Activated T-cell treated with anti-CD3 and anti-CD28 coated beads, Interleukin-2, amount 50 U/mL, for 4 hours (primary cell): Measurements from ENCODE around the gene SYT1. TPM values are rescaled to one million over a fixed set of nuclear protein-coding genes. Genes with fewer than 3 reads are reported as not detected.

Experiments used
- ATAC-seq, 2 donors: fragments of 200-7000 bp; cut with Tn5 transposase; one replicate each; pipeline ENCODE4 v1.10.0; 2021
- DNase-seq: peaks from one replicate; pipeline ENCODE4 v3.0.0-alpha.2; 2020
- H3K27me3 Mint-ChIP-seq: one replicate; pipeline ENCODE4 v1.8.0; 2021; ENCODE audit warnings: low read depth, mixed read lengths
- H3K36me3 Mint-ChIP-seq: one replicate; pipeline ENCODE4 v1.8.0; 2022; ENCODE audit warnings: mixed read lengths; ENCODE audit not compliant: insufficient read depth
- H3K4me1 Mint-ChIP-seq: one replicate; pipeline ENCODE4 v1.8.0; 2021; ENCODE audit warnings: low read depth, mixed read lengths
- H3K4me3 Mint-ChIP-seq: one replicate; pipeline ENCODE4 v1.8.0; 2021; ENCODE audit warnings: mild to moderate bottlenecking, moderate library complexity, mixed read lengths
- H3K9me3 Mint-ChIP-seq: one replicate; pipeline ENCODE4 v1.8.0; 2021; ENCODE audit warnings: mixed read lengths
- total RNA-seq, 3 donors: library from RNA; stranded (reverse); gene quantifications; one replicate each; pipeline ENCODE4 v1.2.1, GENCODE V29; 2021

The SYT1 gene
- total RNA-seq, 3 donors from 2014 or later: 0.16 TPM; not detected in 2

- Mint-ChIP-seq H3K9me3 (peaks cover 8% of the 10 kb centered on the region), H3K4me1 (no peaks in the 10 kb centered on the region), H3K4me3 (no peak overlapping the region), H3K36me3 (no peaks in the 10 kb centered on the region), H3K27me3 (no peaks in the 10 kb centered on the region)
- DNase-seq (no peak), ATAC-seq (no peak)
Measured at GRCh38 chr12:79236920-79237319, 372.3 kb downstream of the SYT1 start.

GRCh38 chr12:79238246-79238645, 373.7 kb downstream of the SYT1 start:
- H3K36me3 Mint-ChIP-seq: no peaks in the 10 kb centered on the region
- DNase-seq: no peak
- H3K27me3 Mint-ChIP-seq: no peaks in the 10 kb centered on the region
- H3K4me3 Mint-ChIP-seq: no peak overlapping the region
- ATAC-seq: no peak
- H3K4me1 Mint-ChIP-seq: no peaks in the 10 kb centered on the region
- H3K9me3 Mint-ChIP-seq: peaks cover 4% of the 10 kb centered on the region

- DNase-seq (no peak), ATAC-seq (no peak)
- Mint-ChIP-seq H3K9me3 (peaks cover 12% of the 10 kb centered on the region), H3K36me3 (no peaks in the 10 kb centered on the region), H3K4me1 (no peaks in the 10 kb centered on the region), H3K27me3 (no peaks in the 10 kb centered on the region), H3K4me3 (no peak overlapping the region)
Measured at GRCh38 chr12:79247494-79247893, 382.9 kb downstream of the SYT1 start.

GRCh38 chr12:79250186-79250585, 385.6 kb downstream of the SYT1 start:
- Mint-ChIP-seq H3K27me3 (no peaks in the 10 kb centered on the region), H3K36me3 (no peaks in the 10 kb centered on the region), H3K4me1 (no peaks in the 10 kb centered on the region), H3K4me3 (no peak overlapping the region), H3K9me3 (peaks cover 15% of the 10 kb centered on the region)
- DNase-seq (no peak), ATAC-seq (no peak)

- H3K4me1 Mint-ChIP-seq: no peaks in the 10 kb centered on the region
- no peaks in the 10 kb centered on the region for H3K27me3 Mint-ChIP-seq
Measured at GRCh38 chr12:79250960-79251755, 386.6 kb downstream of the SYT1 start.

GRCh38 chr12:79252358-79253075, 387.9 kb downstream of the SYT1 start:
- H3K36me3 Mint-ChIP-seq: no peaks in the 10 kb centered on the region
- H3K27me3 Mint-ChIP-seq: no peaks in the 10 kb centered on the region
- ATAC-seq (no peak), DNase-seq (no peak)
- H3K4me3 Mint-ChIP-seq: no peak overlapping the region
- no peaks in the 10 kb centered on the region for H3K4me1 Mint-ChIP-seq
- peaks cover 14% of the 10 kb centered on the region for H3K9me3 Mint-ChIP-seq

More at GRCh38 chr12:79250960-79251755, 386.6 kb downstream of the SYT1 start:
- no peak overlapping the region for H3K4me3 Mint-ChIP-seq
- H3K36me3 Mint-ChIP-seq: no peaks in the 10 kb centered on the region
- peaks cover 15% of the 10 kb centered on the region for H3K9me3 Mint-ChIP-seq
- ATAC-seq: no peak
- DNase-seq: no peak

- no peak overlapping the region for H3K4me3 Mint-ChIP-seq
- no peak for ATAC-seq
Measured at GRCh38 chr12:79255288-79255687, 390.7 kb downstream of the SYT1 start.

GRCh38 chr12:79260923-79261322, 396.3 kb downstream of the SYT1 start:
- H3K36me3 Mint-ChIP-seq: no peaks in the 10 kb centered on the region
- no peaks in the 10 kb centered on the region for H3K4me1 Mint-ChIP-seq
- no peaks in the 10 kb centered on the region for H3K27me3 Mint-ChIP-seq
- DNase-seq (no peak), ATAC-seq (no peak)
- no peak overlapping the region for H3K4me3 Mint-ChIP-seq
- no peaks in the 10 kb centered on the region for H3K9me3 Mint-ChIP-seq

More at GRCh38 chr12:79255288-79255687, 390.7 kb downstream of the SYT1 start:
- Mint-ChIP-seq H3K27me3 (no peaks in the 10 kb centered on the region), H3K4me1 (no peaks in the 10 kb centered on the region), H3K9me3 (peaks cover 3% of the 10 kb centered on the region), H3K36me3 (no peaks in the 10 kb centered on the region)
- DNase-seq: no peak

GRCh38 chr12:79262938-79263337, 398.4 kb downstream of the SYT1 start:
- no peaks in the 10 kb centered on the region for H3K36me3 Mint-ChIP-seq
- no peaks in the 10 kb centered on the region for H3K9me3 Mint-ChIP-seq
- no peak for ATAC-seq
- DNase-seq: no peak
- no peaks in the 10 kb centered on the region for H3K27me3 Mint-ChIP-seq
- no peak overlapping the region for H3K4me3 Mint-ChIP-seq
- no peaks in the 10 kb centered on the region for H3K4me1 Mint-ChIP-seq

GRCh38 chr12:79266343-79267144, 402.0 kb downstream of the SYT1 start:
- ATAC-seq (no peak), DNase-seq (no peak)
- no peaks in the 10 kb centered on the region for H3K36me3 Mint-ChIP-seq
- H3K4me3 Mint-ChIP-seq: no peak overlapping the region
- no peaks in the 10 kb centered on the region for H3K4me1 Mint-ChIP-seq
- H3K27me3 Mint-ChIP-seq: no peaks in the 10 kb centered on the region
- peaks cover 3% of the 10 kb centered on the region for H3K9me3 Mint-ChIP-seq

GRCh38 chr12:79267580-79267979, 403.0 kb downstream of the SYT1 start:
- no peaks in the 10 kb centered on the region for H3K4me1 Mint-ChIP-seq
- ATAC-seq (no peak), DNase-seq (no peak)
- H3K36me3 Mint-ChIP-seq: no peaks in the 10 kb centered on the region
- H3K4me3 Mint-ChIP-seq: no peak overlapping the region
- peaks cover 6% of the 10 kb centered on the region for H3K9me3 Mint-ChIP-seq
- H3K27me3 Mint-ChIP-seq: no peaks in the 10 kb centered on the region

- H3K9me3 Mint-ChIP-seq: peaks cover 16% of the 10 kb centered on the region
- H3K4me1 Mint-ChIP-seq: no peaks in the 10 kb centered on the region
- H3K36me3 Mint-ChIP-seq: no peaks in the 10 kb centered on the region
- no peak overlapping the region for H3K4me3 Mint-ChIP-seq
- ATAC-seq (no peak), DNase-seq (no peak)
- no peaks in the 10 kb centered on the region for H3K27me3 Mint-ChIP-seq
Measured at GRCh38 chr12:79274501-79275064, 410.0 kb downstream of the SYT1 start.

GRCh38 chr12:79275631-79276030, 411.1 kb downstream of the SYT1 start:
- H3K27me3 Mint-ChIP-seq: no peaks in the 10 kb centered on the region

GRCh38 chr12:79283364-79283763, 418.8 kb downstream of the SYT1 start:
- no peak for ATAC-seq
- no peaks in the 10 kb centered on the region for H3K4me1 Mint-ChIP-seq
- no peaks in the 10 kb centered on the region for H3K27me3 Mint-ChIP-seq
- H3K4me3 Mint-ChIP-seq: no peak overlapping the region
- no peak for DNase-seq
- H3K36me3 Mint-ChIP-seq: no peaks in the 10 kb centered on the region
- H3K9me3 Mint-ChIP-seq: peaks cover 2% of the 10 kb centered on the region

More at GRCh38 chr12:79275631-79276030, 411.1 kb downstream of the SYT1 start:
- ATAC-seq (no peak), DNase-seq (no peak)
- H3K36me3 Mint-ChIP-seq: no peaks in the 10 kb centered on the region
- H3K9me3 Mint-ChIP-seq: peaks cover 16% of the 10 kb centered on the region
- no peak overlapping the region for H3K4me3 Mint-ChIP-seq
- no peaks in the 10 kb centered on the region for H3K4me1 Mint-ChIP-seq
